Activated CD4-positive, alpha-beta T cell treated with anti-CD3 and anti-CD28 coated beads, Interleukin-2, amount 50 U/mL, for 48 hours (primary cell): Measurements from ENCODE around the gene CAB39.
"Not testable (repeated sequence)": the region's sequence is repeated elsewhere in the genome, so short reads cannot be mapped to it uniquely, and the experiment has no call there.

Experiments
- DNase-seq, 2 experiments: peaks; one replicate each; pipeline ENCODE4 v3.0.0-alpha.2; 2020

The CAB39 gene

GRCh38 chr2:230684270-230685168, 28.1 kb upstream of the CAB39 start:
- no peak for DNase-seq

- DNase-seq, result no peak
Measured at GRCh38 chr2:230685178-230685577, 27.5 kb upstream of the CAB39 start.

GRCh38 chr2:230687498-230687897, 25.1 kb upstream of the CAB39 start:
- no peak for DNase-seq

GRCh38 chr2:230688490-230688889, 24.2 kb upstream of the CAB39 start:
- no peak for DNase-seq

- DNase-seq, result no peak
Measured at GRCh38 chr2:230690439-230690838, 22.2 kb upstream of the CAB39 start.

- no peak for DNase-seq
Measured at GRCh38 chr2:230691005-230691647, 21.5 kb upstream of the CAB39 start.

GRCh38 chr2:230692760-230693159, 19.9 kb upstream of the CAB39 start:
- no peak for DNase-seq

GRCh38 chr2:230693411-230693810, 19.2 kb upstream of the CAB39 start:
- DNase-seq, result no peak

GRCh38 chr2:230694241-230694640, 18.4 kb upstream of the CAB39 start:
- no peak for DNase-seq

- DNase-seq, result no peak
Measured at GRCh38 chr2:230695551-230695950, 17.1 kb upstream of the CAB39 start.

- no peak for DNase-seq
Measured at GRCh38 chr2:230696670-230697069, 16.0 kb upstream of the CAB39 start.

GRCh38 chr2:230697676-230698075, 15.0 kb upstream of the CAB39 start:
- DNase-seq, result no peak

GRCh38 chr2:230698753-230699152, 13.9 kb upstream of the CAB39 start:
- DNase-seq, result not testable (repeated sequence)

GRCh38 chr2:230700447-230700846, 12.2 kb upstream of the CAB39 start:
- no peak for DNase-seq

GRCh38 chr2:230701308-230701707, 11.3 kb upstream of the CAB39 start:
- DNase-seq, result no peak

GRCh38 chr2:230702457-230702856, 10.2 kb upstream of the CAB39 start:
- DNase-seq, result not testable (repeated sequence)

GRCh38 chr2:230703514-230703913, 9.1 kb upstream of the CAB39 start:
- no peak for DNase-seq

- no peak for DNase-seq
Measured at GRCh38 chr2:230706053-230706521, 6.6 kb upstream of the CAB39 start.

GRCh38 chr2:230706966-230707365, 5.7 kb upstream of the CAB39 start:
- DNase-seq, result no peak

- DNase-seq, result no peak
Measured at GRCh38 chr2:230708204-230708603, 4.4 kb upstream of the CAB39 start.

GRCh38 chr2:230711224-230711623, 1.4 kb upstream of the CAB39 start:
- DNase-seq, result no peak

GRCh38 chr2:230713331-230714135, 891 bp downstream of the CAB39 start:
- DNase-seq, result peak; percentile 46 to 52

GRCh38 chr2:230714136-230714480, 1.5 kb downstream of the CAB39 start:
- peak in 1 of 2 experiments; percentile 45 for DNase-seq
